ENCODE results near the gene KLF6. TPM values are rescaled to one million over a fixed set of nuclear protein-coding genes. Genes with fewer than 3 reads are reported as not detected.

Gene KLF6
- total and polyA plus RNA-seq, 2 experiments from 2014 or later = 19.6 to 35.4 TPM

DNA sequence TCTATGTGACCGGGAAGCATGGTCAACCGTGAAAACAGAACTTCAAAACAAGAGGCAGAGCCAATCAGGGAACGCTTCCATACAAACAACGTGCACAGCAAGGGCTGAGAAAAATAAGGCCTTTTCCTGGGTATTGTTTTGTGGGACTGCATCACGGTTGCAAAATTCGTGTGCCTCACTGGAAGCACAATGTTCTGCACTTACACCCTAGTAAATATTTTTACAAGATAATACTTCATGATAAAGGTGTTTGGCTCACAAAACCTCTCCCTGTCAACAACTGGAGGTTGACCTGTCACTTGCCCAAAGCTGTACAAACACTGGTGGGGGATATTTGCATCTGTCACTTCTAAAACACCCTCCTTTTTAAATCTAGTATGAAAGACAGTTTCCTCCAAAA lies 37.0 kb downstream of the KLF6 start:
- Mint-ChIP-seq H3K4me1 (peaks cover 15% of the 10 kb centered on the region), H3K27me3 (ENCODE audit: insufficient read depth, low read depth, poor library complexity) (peaks cover 6% of the 10 kb centered on the region), H3K9me3 (no peaks in the 10 kb centered on the region; the same call in 2 of the 3 replicates), H3K27ac (no peak overlapping the region), H3K4me3 (no peak overlapping the region), H3K36me3 (ENCODE audit: low read depth) (no peaks in the 10 kb centered on the region)
- Histone ChIP-seq H3K4me2 (no peak overlapping the region), H3K79me2 (replicated peaks; ENCODE audit: insufficient read depth) (no peaks in the 10 kb centered on the region), H3K27ac (ENCODE audit: low read depth) (no peak overlapping the region), H3K4me1 (ENCODE audit: insufficient read depth) (peaks cover 8% of the 10 kb centered on the region), H3K36me3 (ENCODE audit: insufficient read depth) (no peaks in the 10 kb centered on the region), H3F3A (replicated peaks; ENCODE audit: low read depth) (no peaks in the 10 kb centered on the region), H3K4me3 (no peak overlapping the region), H2AFZ (no peak overlapping the region), H3K27me3 (ENCODE audit: insufficient read depth) (no peaks in the 10 kb centered on the region), H3K9me2 (ENCODE audit: insufficient read depth) (peaks cover 10% of the 10 kb centered on the region; the same call in 1 of the 2 replicates), H4K20me1 (replicated peaks; ENCODE audit: insufficient read depth) (no peaks in the 10 kb centered on the region)
- ATAC-seq (no peak), DNase-seq (ENCODE audit: low spot score) (no peak)
- no peak for TF ChIP-seq ZNF331 (CRISPR knock-in tag; IDR thresholded peaks at IDR 0.05; ENCODE audit: low read depth)
- TF ChIP-seq, protein P1, sequence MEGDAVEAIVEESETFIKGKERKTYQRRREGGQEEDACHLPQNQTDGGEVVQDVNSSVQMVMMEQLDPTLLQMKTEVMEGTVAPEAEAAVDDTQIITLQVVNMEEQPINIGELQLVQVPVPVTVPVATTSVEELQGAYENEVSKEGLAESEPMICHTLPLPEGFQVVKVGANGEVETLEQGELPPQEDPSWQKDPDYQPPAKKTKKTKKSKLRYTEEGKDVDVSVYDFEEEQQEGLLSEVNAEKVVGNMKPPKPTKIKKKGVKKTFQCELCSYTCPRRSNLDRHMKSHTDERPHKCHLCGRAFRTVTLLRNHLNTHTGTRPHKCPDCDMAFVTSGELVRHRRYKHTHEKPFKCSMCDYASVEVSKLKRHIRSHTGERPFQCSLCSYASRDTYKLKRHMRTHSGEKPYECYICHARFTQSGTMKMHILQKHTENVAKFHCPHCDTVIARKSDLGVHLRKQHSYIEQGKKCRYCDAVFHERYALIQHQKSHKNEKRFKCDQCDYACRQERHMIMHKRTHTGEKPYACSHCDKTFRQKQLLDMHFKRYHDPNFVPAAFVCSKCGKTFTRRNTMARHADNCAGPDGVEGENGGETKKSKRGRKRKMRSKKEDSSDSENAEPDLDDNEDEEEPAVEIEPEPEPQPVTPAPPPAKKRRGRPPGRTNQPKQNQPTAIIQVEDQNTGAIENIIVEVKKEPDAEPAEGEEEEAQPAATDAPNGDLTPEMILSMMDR (conservative IDR thresholded peaks at IDR 0.05; ENCODE audit: low read depth in 2 of 2) = no peak
- no peak for TF ChIP-seq ZNF462 (CRISPR knock-in tag; IDR thresholded peaks at IDR 0.05)
- TF ChIP-seq POLR2AphosphoS5 (IDR thresholded peaks at IDR 0.05; ENCODE audit: low read depth) = no peak
- TF ChIP-seq EZH2phosphoT487 (IDR thresholded peaks at IDR 0.05; ENCODE audit: unreplicated experiment) = no peak
- no peak for TF ChIP-seq ETS1 (IDR thresholded peaks at IDR 0.05)
- no peak for TF ChIP-seq JUNB (IDR thresholded peaks at IDR 0.05; ENCODE audit: unreplicated experiment)
- TF ChIP-seq STAT1 (IDR thresholded peaks at IDR 0.05; ENCODE audit: unreplicated experiment) = no peak
- TF ChIP-seq NANOG (IDR thresholded peaks at IDR 0.05; ENCODE audit: borderline replicate concordance) = no peak
- TF ChIP-seq, protein P2, sequence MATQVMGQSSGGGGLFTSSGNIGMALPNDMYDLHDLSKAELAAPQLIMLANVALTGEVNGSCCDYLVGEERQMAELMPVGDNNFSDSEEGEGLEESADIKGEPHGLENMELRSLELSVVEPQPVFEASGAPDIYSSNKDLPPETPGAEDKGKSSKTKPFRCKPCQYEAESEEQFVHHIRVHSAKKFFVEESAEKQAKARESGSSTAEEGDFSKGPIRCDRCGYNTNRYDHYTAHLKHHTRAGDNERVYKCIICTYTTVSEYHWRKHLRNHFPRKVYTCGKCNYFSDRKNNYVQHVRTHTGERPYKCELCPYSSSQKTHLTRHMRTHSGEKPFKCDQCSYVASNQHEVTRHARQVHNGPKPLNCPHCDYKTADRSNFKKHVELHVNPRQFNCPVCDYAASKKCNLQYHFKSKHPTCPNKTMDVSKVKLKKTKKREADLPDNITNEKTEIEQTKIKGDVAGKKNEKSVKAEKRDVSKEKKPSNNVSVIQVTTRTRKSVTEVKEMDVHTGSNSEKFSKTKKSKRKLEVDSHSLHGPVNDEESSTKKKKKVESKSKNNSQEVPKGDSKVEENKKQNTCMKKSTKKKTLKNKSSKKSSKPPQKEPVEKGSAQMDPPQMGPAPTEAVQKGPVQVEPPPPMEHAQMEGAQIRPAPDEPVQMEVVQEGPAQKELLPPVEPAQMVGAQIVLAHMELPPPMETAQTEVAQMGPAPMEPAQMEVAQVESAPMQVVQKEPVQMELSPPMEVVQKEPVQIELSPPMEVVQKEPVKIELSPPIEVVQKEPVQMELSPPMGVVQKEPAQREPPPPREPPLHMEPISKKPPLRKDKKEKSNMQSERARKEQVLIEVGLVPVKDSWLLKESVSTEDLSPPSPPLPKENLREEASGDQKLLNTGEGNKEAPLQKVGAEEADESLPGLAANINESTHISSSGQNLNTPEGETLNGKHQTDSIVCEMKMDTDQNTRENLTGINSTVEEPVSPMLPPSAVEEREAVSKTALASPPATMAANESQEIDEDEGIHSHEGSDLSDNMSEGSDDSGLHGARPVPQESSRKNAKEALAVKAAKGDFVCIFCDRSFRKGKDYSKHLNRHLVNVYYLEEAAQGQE (IDR thresholded peaks at IDR 0.05; ENCODE audit: unreplicated experiment) = no peak
- no peak for TF ChIP-seq ZNF114 (CRISPR knock-in tag; IDR thresholded peaks at IDR 0.05)
- TF ChIP-seq CREB1 (CRISPR knock-in tag; IDR thresholded peaks at IDR 0.05; ENCODE audit: low read depth) = no peak
- no peak for TF ChIP-seq EZH2 (IDR thresholded peaks at IDR 0.05; ENCODE audit: low read depth, unreplicated experiment)
